Osteoblast (primary cell): Measurements from ENCODE around the gene STX16. TPM values are rescaled to one million over a fixed set of nuclear protein-coding genes. Genes with fewer than 3 reads are reported as not detected.

Experiments
- DNase-seq: peaks from one replicate; pipeline ENCODE4 v3.0.0; 2011; ENCODE audit warnings: low spot score, mixed read lengths; ENCODE audit not compliant: insufficient read length; ENCODE audit errors: missing footprints
- H2AFZ ChIP-seq: 2 replicates; pipeline ENCODE4 v1.6.0; 2011; ENCODE audit warnings: mild to moderate bottlenecking, low read length
- H3K27ac ChIP-seq: 2 replicates; pipeline ENCODE4 v1.5.1; 2011; ENCODE audit warnings: mild to moderate bottlenecking, low read depth, low read length, moderate library complexity
- H3K27me3 ChIP-seq: 2 replicates; pipeline ENCODE4 v1.6.0; 2012; ENCODE audit warnings: mild to moderate bottlenecking, control low read depth, inconsistent platforms, low read length, moderate library complexity; ENCODE audit not compliant: insufficient read depth
- H3K36me3 ChIP-seq: 2 replicates; pipeline ENCODE4 v1.5.1; 2011; ENCODE audit warnings: mild to moderate bottlenecking, low read length, control low read depth, moderate library complexity; ENCODE audit not compliant: insufficient read depth
- H3K4me1 ChIP-seq: 2 replicates; pipeline ENCODE4 v1.5.1; 2011; ENCODE audit warnings: mild to moderate bottlenecking, low read length, control low read depth, moderate library complexity; ENCODE audit not compliant: insufficient read depth
- H3K4me2 ChIP-seq: 2 replicates; pipeline ENCODE4 v1.6.0; 2011; ENCODE audit warnings: mild to moderate bottlenecking, low read length; ENCODE audit not compliant: insufficient read depth
- H3K4me3 ChIP-seq: fragments of 200-600 bp; sonication (generic); 3 replicates; pipeline ENCODE4 v1.5.1; 2012; ENCODE audit warnings: mild to moderate bottlenecking, low read length, inconsistent platforms; ENCODE audit not compliant: insufficient read depth
- H3K79me2 ChIP-seq: 2 replicates; pipeline ENCODE4 v1.6.0; 2012; ENCODE audit warnings: mild to moderate bottlenecking, low read length, control low read depth, inconsistent platforms; ENCODE audit not compliant: insufficient read depth
- H3K9me3 ChIP-seq: 2 replicates; pipeline ENCODE4 v1.5.1; 2011; ENCODE audit warnings: low read depth, low read length, control low read depth
- H4K20me1 ChIP-seq: 2 replicates; pipeline ENCODE4 v1.6.0; 2012; ENCODE audit warnings: mild to moderate bottlenecking, low read length, control low read depth; ENCODE audit not compliant: insufficient read depth
- CTCF ChIP-seq: IDR thresholded peaks from 2 replicates; pipeline ENCODE4 v1.5.1; 2011; ENCODE audit warnings: mild to moderate bottlenecking, low read depth, low read length, moderate library complexity; ENCODE audit errors: extremely low read depth
- total RNA-seq: library from RNA; depleted of rRNA; stranded (reverse); fragments of >200 nt; gene quantifications from 2 replicates; pipeline ENCODE4 v1.2.3, GENCODE V29; 2012

The STX16 gene
- total RNA-seq, 1 donor: 28.6 TPM

GRCh38 chr20:58612121-58612691 lies 38.9 kb upstream of the STX16 start:
- no peaks in the 10 kb centered on the region for H3K4me1 ChIP-seq
- H3K4me2 ChIP-seq: peak overlapping the region; percentile 32
- H3K9me3 ChIP-seq: no peaks in the 10 kb centered on the region
- H3K4me3 ChIP-seq: no peak overlapping the region
- no peaks in the 10 kb centered on the region for H3K27me3 ChIP-seq
- TF ChIP-seq CTCF: no peak
- no peak overlapping the region for H3K27ac ChIP-seq
- no peaks in the 10 kb centered on the region for H3K36me3 ChIP-seq
- DNase-seq: peak; percentile 81
- no peaks in the 10 kb centered on the region for H4K20me1 ChIP-seq
- H2AFZ ChIP-seq: no peak overlapping the region
- no peaks in the 10 kb centered on the region for H3K79me2 ChIP-seq

- Histone ChIP-seq H4K20me1 (no peaks in the 10 kb centered on the region), H3K9me3 (no peaks in the 10 kb centered on the region), H3K36me3 (no peaks in the 10 kb centered on the region), H3K27ac (no peak overlapping the region), H3K4me3 (no peak overlapping the region), H3K4me2 (no peak overlapping the region), H3K79me2 (no peaks in the 10 kb centered on the region), H3K4me1 (peaks cover 5% of the 10 kb centered on the region), H3K27me3 (no peaks in the 10 kb centered on the region), H2AFZ (no peak overlapping the region)
- no peak for DNase-seq
- TF ChIP-seq CTCF: no peak
Measured at GRCh38 chr20:58613061-58613854, 37.8 kb upstream of the STX16 start.

GRCh38 chr20:58614366-58614765 lies 36.7 kb upstream of the STX16 start:
- H3K36me3 ChIP-seq: no peaks in the 10 kb centered on the region
- no peak overlapping the region for H3K4me2 ChIP-seq
- H3K27me3 ChIP-seq: no peaks in the 10 kb centered on the region
- TF ChIP-seq CTCF: no peak
- H3K4me1 ChIP-seq: peaks cover 15% of the 10 kb centered on the region
- no peak overlapping the region for H3K27ac ChIP-seq
- no peaks in the 10 kb centered on the region for H3K79me2 ChIP-seq
- no peak overlapping the region for H2AFZ ChIP-seq
- H4K20me1 ChIP-seq: no peaks in the 10 kb centered on the region
- no peak overlapping the region for H3K4me3 ChIP-seq
- H3K9me3 ChIP-seq: no peaks in the 10 kb centered on the region
- DNase-seq: no peak

GRCh38 chr20:58614984-58615760 lies 35.9 kb upstream of the STX16 start:
- H3K4me3 ChIP-seq: no peak overlapping the region
- no peak for TF ChIP-seq CTCF
- H3K9me3 ChIP-seq: no peaks in the 10 kb centered on the region
- no peak overlapping the region for H2AFZ ChIP-seq
- no peaks in the 10 kb centered on the region for H4K20me1 ChIP-seq
- H3K27ac ChIP-seq: no peak overlapping the region
- no peaks in the 10 kb centered on the region for H3K36me3 ChIP-seq
- DNase-seq: no peak
- peaks cover 15% of the 10 kb centered on the region for H3K4me1 ChIP-seq
- H3K79me2 ChIP-seq: no peaks in the 10 kb centered on the region
- H3K27me3 ChIP-seq: no peaks in the 10 kb centered on the region
- H3K4me2 ChIP-seq: no peak overlapping the region
